GM18499 (cell line): ENCODE measurements around the gene ANKRD28.
A peak's percentile ranks its signal among the peaks of the same experiment; 100 is the strongest.

Source experiments
- ATAC-seq: cut with Tn5 transposase; IDR thresholded peaks from one replicate; pipeline ENCODE4 v1.9.1; 2021; ENCODE audit warnings: moderate number of reproducible peaks; ENCODE audit not compliant: insufficient read depth, unreplicated experiment

Gene ANKRD28

DNA sequence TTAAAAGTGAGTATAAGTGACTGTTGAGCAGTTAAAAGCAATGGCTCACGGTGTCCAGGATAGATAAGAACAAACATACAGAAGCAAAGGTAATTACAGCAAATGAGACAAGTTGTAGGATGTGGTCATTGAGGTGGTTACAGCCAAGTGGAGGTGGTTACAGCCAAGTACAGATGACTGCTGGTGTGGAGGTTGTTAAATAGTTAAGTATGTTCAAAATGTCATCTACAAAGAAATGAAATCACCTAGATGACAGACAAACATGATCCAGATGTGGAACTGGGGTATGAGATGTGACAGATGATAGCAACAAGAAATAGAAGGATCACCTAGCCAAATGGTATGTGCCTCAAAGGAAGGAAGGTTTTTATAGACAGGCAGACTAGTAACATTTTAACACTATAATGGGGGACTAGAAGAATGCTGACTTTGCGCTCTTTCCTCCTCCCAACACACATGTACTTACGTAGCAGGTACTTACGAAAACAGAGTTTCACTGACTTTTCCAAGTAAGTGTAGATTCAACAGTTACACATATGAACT, 6.8 kb upstream of the ANKRD28 start:
- ATAC-seq, result peak; percentile 31

DNA sequence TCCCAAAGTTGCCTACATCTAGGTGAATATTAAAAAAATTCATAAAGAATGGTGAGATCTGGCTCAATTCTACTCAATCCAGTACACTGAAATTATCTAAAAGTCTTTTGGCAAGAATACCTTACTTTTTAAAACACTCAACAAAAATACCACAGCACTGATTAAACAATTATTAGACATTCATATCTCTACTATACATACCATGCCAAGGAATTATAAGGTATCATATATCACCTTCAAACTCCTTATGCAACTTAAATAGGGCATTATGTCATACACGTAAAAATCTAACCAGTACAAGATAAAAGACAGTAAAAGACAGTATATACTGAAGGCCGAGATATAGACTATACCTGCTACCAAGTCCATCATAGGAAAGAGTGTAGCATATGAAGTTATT, 6.1 kb upstream of the ANKRD28 start:
- ATAC-seq, result no peak

DNA sequence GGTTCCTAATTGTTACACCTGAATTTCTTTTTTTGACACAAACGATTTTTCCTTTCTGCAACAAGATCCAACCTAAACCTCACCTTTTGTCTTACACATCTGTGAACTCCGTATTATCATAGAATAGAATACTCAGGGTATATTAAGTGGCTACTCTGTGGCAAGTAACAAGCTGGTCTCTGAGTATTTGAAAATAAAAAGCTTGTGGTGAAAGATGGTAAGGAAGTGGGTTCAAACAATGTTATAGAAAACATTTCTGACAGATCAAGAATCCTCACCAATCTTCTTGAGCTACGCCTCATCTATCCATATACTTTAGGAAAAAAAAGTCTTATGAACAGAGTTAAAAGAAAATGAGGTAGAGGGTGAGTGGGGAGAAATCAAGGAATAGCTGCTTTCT, 3.5 kb upstream of the ANKRD28 start:
- ATAC-seq, result no peak

DNA sequence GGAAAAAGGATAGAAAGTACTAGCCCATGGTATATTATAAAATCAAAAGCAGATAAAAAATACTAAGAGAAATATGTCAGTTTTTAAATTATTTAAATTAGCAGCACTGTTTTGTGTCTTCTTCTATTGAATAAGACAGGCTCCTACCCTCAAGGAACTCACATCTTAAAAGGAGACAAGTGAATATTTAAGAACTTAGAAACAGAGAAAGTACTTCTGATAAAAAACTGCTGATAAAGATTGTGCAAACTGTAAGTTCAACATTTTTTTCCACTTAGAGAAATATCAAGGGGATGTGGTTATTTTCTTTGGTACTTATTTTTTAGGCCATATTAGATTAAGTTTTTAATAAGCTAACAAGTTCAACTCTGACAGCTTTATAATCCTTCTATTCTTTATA, 3.0 kb upstream of the ANKRD28 start:
- no peak for ATAC-seq

DNA sequence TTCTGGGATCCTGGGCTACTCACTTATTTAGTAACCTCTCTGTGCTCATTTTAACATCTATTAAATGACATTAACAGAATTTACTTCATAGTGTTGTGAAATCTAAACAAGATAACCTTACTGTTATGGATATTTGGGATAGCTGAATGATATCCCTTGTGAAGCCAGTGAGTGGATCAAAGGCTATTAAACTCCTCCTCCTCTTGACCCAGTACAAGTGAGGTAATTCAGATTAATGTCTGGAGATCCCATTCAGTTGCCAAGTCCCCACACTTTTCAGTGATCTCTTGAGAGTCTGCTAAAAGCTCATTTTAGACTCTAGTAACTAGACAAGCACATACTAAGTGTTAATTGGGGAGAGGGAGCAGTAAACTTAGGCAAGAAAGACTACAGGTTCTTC, 2.5 kb upstream of the ANKRD28 start:
- no peak for ATAC-seq

DNA sequence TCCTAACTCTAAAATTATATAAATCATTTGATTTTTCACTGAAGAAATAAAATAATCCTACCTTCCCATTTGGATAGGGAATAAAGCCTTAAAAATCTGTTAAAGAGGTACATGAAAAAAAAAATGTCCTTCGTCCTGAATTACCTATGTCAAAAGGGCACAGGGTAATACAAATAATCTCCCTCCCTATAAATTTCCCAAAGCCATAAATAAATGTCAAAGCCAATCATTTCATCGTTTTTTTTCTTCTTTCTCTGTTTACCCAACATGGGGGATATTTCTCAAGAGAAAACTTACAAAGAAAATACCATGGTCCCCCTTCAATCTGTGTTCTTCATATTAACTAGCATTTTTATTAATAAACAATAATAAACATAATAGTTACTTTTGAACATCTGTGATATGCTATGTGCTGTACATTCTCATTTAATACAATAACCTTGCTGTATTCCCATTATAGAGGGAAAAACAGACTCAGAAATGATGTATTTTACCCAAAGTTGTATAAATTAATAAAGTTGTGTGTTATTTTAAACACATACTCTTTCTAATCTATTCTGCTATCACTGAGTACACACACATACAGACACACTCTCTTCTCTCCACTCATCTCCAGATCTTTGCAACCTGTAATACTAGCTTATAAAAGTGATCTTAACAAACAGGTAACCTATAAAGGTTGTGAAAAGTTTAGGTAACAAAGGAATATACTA, 910 bp upstream of the ANKRD28 start:
- ATAC-seq, result no peak

DNA sequence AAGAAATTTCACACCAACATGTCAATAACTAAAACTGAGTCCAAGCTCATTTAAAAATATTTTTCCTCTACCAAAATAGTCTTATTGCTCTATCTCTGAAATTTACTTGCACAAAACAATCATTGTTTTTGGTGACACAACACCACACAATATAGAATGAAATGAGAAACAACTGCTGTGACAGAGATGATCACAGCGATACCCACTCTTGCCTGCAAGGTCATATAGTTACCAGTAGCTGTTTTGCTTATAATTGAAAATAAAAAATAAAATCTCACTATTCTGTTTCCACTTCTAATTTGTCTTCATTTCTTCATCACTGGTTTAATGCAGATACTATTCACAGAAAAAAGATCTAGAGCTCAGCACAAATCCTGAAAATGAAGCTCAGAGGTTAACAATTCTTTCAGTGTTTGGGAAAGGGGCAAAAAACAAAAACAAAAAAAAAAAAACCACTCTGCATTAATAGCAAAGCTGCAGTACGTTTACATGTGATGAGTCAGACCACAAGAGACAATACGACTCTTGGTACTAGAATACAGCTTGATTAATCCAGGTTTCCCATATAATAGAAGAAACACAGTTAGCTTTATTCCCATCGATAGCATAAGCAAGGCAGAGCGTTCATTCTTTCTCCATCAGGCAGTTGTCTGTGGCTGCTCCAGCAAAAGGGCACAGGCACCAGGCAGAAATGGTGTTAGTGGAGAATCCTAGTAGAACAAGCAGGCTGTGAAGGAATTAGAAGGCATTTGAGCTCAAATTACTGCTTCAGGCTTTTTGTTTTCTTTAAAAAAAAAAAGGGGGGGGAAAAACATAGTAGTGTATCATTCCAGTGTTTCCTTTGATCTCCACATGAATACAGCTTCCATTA, 773 bp downstream of the ANKRD28 start:
- ATAC-seq, result no peak

DNA sequence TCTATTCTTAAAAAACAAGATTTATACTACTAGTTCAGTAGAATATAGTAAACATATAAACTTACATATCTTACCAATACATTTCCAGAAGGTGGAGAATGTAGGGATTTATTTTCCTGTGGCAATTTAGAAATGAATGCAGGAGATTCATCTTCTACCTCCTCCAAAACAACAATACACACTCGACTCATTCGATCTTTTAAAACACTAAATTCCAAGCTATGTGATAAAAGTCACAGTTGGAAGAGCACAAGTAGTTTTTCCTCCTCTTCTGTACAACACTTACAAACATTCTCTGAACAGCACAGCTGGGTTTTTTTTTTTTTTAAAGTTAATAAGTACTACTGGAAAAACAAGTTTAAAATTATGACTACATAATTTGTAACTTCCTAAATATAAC, 1.4 kb downstream of the ANKRD28 start:
- no peak for ATAC-seq

DNA sequence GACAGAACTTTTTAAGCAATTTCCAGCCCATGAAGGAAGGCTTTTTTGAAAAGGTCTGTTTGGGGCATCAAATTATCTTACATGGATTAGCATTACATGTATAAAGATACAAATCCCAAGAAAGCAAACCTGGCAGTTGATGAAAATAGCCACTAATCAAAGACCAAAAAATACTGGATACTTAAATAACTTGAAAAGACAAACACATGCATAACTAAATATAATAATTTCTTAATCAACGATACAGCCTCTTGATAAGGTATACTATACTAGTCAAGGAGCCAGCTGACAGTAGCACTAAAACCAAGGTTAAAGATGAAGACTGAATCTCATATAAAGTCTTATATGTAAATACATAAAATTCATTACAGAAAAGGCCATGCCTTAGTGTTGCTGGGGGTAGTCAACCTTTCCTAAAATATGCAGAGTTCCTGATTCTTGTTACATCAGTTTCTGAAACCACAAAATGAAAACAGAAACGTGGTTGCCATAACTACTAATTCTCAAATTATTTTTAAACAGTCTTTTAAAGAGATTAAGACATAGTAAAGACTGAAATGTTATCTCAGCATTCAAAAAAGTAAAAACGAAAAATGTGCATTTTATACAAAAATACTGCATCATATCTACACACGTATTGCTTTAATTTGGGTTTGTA, 2.0 kb downstream of the ANKRD28 start:
- ATAC-seq, result no peak

DNA sequence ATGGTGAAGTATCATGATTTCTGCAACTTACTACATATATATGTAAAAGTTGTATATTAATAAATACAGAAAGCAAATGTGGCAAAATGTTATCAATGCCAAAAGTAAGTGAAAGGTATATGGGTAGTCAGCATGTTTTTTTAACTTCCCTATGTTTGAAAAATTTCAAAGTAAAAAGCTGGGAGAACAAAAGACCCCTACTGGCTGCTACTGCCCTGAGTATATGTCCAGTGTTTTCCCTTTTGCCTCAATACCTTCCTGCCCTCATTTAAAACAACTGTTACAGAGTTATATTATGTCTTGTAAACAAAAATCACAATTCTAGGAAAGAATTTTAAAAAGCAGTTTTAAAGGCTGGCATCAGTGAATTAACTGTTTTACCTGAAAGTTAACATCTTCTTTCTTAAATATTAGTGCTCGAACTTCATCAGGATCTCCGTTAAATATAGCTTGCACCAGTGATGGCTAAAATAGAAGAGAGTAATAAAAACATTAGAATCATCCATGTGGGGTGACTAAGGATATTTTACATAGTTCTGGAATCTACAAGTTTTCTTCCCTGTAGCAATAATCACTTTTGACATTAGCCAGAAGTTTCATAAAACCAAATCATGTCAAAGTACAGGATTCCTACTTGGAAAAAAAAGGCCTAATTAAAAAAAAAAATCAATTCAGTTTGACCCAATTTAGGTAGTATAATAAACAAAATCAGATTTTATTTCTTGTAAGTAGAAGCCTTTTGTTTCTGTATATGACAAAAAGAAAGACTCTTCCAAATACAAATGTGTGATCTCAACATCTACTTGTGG, 2.7 kb downstream of the ANKRD28 start:
- no peak for ATAC-seq

DNA sequence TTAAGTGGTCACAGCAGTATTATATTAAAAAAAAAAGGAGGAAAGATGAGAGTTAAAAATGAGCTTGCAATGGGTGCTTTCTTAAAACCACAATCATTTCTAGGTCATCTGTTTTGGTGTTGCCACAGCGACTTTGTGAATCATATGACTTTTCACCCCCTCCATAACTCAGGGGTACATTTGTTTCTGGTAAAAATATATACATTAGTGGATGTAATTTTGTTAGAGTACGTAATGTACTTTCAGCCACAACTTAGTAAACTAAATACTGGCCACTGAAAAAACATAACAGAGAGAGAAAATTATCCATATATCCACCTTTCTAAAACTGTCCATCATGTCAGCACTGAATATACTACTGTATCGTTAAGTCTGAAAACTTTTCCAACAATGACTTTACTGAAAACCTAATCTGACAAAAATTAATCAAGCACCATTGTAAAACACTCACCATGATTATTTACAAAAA, 3.4 kb downstream of the ANKRD28 start:
- no peak for ATAC-seq

DNA sequence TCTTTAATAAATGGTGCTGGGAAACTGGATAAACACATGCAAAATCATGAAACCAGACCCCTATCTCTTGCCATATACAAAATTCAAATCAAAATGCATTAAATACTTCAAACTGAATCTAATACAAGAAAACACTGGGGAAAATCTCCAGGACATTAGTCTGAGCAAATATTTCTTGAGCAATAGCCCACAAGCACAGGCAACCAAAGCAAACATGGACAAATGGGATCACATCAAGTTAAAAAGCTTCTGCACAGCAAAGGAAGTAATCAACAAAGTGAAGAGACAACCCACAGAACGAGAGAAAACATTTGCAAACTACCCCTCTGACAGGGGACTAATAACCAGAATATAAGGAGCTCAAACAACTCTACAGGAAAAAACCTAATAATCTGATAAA, 6.3 kb downstream of the ANKRD28 start:
- ATAC-seq, result no peak

DNA sequence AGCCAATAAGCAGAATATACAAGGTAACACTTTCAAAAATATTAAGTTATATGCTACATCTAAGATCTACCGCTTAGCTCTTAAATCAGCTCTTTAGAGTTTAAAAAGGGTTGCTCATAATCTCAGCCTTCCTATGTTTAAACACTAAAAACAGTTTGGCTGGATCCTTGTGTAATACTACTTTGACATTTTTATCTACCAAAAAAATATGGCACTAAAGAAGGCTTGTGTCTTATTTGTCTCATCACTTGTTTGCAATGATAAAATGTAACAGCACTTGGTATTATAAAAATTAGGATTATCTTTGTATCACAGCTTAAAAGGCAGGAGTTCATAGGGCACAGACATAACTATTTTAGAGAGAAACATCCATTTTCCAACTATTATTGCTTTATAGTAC, 9.8 kb downstream of the ANKRD28 start:
- no peak for ATAC-seq

DNA sequence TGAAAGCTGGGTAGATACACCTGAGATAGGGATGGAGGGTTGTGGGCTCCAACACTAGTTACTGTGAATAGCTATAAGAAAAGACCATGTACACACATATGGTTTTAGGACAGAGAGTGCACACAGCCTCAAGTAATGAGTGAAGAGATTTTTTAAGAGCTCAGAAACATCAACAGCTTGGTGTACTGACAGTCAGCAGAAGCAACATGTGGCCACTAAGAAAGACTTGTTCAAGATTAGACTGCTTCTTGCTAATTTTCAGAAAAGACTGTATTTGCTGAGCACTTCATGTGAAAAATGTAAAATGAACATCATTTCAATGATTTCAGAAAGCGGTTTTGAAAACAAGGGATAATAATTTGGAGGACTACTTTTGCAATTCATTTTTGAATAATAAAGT, 10.3 kb downstream of the ANKRD28 start:
- ATAC-seq, result no peak

DNA sequence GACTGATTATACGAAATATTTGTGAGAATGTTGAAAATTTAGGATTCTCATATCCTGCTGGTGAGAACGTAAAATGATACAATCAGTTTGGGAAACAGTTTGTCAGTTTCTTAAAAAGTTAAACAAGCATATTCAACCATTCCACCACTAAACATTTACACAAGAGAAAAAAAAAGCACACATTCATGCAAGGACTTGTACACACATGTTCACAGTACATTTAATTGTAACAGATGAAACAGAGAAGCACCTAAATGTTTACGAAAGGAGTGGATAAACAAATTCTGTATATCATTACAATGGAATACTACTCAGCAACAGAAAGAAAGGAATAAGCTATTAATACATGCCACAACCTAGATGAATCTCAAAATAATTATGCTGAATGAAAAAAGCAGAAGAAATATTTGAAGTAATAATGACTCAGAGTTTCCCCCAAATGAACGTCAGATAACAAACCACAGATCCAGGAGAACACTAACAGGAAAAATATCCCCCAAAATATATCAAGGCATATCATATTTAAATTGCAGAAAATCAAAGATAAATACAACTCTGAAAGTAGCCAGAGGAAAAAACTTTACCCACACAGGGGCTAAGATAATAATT, 14.3 kb downstream of the ANKRD28 start:
- no peak for ATAC-seq

DNA sequence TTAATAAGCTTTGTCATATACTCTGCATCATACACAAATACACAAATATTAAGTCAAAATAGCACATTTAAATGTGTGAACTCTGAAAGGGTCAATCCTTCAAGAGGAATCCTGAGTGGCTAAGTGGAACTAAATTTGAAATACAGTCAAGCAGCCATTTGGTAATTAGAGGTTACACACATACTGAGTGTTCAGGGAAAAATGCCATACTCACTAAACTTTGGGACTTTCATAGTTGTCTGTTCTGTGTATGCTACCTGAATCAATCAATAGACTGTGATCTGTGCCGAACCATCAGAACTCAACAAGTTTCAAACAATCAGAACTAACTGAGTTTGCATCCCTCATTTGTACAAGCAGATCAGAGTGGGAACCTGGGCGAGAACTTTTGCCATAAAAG, 15.3 kb downstream of the ANKRD28 start:
- no peak for ATAC-seq

DNA sequence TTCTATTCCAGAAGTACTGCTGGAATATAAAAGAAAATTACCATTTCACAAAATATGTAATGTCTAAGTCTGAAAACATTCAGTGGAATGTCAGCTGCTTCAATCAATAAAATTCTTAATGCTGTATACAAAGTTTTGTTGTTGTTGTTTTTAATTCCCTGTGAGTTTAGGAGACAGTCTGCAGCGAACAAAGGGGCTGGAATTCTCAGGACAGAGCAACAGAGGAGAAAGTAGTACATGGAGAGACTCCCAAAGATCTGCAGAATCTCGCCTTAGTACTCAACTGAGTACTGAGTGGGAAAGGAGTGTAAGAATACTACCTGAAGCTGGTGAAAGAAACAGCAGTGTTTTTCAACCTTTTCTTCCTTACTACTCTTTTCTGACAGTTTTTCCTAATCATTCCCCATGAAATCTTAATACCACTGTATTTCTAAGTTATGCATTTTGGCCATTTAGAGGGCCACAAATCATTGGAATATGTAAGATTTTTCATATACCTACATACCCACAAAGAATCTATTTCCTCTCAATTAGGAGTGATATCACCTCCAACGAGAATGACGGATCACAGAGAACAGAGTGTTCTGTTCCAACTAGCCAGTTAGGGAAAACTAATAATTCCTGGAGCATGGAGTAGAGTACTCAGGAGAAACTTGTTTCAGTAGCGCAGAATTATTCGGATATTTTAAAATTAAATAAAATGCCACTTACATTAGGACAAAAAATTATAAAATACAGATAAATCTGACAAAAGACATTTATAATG, 16.0 kb downstream of the ANKRD28 start:
- no peak for ATAC-seq

DNA sequence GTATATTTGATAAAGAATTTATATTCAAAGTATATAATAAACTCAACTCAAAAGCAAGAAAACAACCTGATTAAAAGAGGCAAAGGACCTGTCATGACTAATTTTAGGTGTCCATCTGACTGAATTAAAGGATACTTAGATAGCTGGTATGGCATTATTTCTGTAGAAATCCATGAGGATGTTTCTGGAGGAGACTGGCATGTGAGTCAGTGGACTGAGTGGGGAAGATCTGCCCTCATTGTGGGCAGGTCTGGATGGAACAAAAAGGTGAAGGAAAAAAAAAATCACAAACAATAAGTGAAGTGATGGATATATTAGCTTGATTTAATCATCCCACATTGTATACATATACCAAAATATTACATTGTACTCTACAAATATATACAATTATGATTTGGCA, 16.6 kb downstream of the ANKRD28 start:
- ATAC-seq, result no peak

DNA sequence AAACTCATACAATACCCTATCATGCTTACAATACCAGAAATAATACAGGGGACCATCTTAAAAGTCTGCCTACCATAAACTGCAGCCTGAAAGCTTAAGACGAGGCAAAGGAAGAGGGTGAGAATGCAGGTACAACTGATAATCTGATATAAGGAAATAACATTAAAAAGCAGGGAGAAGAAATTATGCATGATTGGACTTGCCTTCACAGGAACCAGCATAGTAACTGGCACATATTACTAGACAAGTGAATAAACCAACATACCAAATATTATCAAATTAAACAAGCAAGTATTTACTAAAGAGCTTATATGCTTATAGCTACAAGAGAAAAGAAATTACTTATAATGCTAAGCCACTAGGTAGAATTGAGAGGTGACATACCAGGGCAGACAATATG, 18.7 kb downstream of the ANKRD28 start:
- ATAC-seq, result no peak
